NB4 (cell line): ENCODE measurements around the gene KLK11.

Experiments
- DNase-seq: peaks from one replicate; pipeline ENCODE4 v3.0.0; 2010; ENCODE audit warnings: low read depth
- H3K4me3 ChIP-seq: one replicate; pipeline ENCODE4 v1.5.1; 2011; ENCODE audit warnings: mild to moderate bottlenecking, low read depth, low read length, moderate library complexity
- CTCF ChIP-seq: IDR thresholded peaks from one replicate; pipeline ENCODE4 v1.5.1; 2012; ENCODE audit warnings: low read depth, low read length
- MAX ChIP-seq: IDR thresholded peaks from 2 replicates; pipeline ENCODE4 v1.6.1; 2011; ENCODE audit warnings: low read depth, low read length
- MYC ChIP-seq: IDR thresholded peaks from 2 replicates; pipeline ENCODE4 v1.6.1; 2011; ENCODE audit warnings: low read depth, low read length
- POLR2A ChIP-seq: IDR thresholded peaks from 2 replicates; pipeline ENCODE4 v1.6.1; 2011; ENCODE audit warnings: mild to moderate bottlenecking; ENCODE audit not compliant: insufficient read length; ENCODE audit errors: extremely low read depth

KLK11 gene

DNA sequence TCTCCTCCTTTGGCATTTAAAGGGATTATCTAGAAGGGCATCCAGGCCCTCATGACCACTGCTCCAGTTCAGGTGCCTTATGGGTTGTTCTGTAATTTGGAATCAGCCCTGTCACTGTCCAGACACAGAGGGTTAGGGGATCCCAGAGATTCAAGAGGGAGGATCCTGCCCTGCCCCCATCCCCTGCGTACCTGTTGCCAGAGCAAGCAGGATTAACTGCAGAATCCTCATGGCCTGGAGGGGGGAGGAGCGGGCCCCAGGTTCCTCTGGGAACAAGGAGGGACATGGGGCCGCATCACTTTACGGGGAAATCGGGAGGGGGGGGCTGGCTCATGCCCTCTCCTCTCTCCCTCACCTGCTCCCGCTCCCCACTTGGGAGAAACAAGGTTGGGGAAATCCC lies 1.0 kb downstream of the KLK11 start:
- DNase-seq, result no peak
- H3K4me3 ChIP-seq, result no peak overlapping the region
- TF ChIP-seq POLR2A (no peak), CTCF (no peak), MYC (no peak), MAX (no peak)

DNA sequence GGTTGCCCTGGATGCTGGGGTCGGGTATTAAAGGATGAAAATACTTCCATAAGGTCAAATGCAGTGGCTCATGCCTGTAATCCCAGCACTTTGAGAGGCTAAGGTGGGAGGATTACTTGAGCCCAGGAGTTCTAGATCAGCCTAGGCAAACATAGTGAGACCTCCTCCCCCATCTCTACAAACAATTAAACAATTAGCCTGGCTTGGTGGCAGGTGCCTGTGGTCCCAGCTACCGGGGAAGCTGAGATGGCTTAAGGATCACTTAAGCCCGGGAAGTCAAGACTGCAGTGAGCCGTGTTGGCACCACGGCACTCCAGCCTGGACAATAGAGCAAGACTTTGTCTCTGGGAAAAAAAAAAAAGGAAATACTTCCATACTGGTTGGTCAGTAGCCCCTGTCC lies 1.5 kb downstream of the KLK11 start:
- no peak for DNase-seq
- no peak overlapping the region for H3K4me3 ChIP-seq
- no peak for TF ChIP-seq POLR2A
- no peak for TF ChIP-seq MAX
- no peak for TF ChIP-seq CTCF
- no peak for TF ChIP-seq MYC

DNA sequence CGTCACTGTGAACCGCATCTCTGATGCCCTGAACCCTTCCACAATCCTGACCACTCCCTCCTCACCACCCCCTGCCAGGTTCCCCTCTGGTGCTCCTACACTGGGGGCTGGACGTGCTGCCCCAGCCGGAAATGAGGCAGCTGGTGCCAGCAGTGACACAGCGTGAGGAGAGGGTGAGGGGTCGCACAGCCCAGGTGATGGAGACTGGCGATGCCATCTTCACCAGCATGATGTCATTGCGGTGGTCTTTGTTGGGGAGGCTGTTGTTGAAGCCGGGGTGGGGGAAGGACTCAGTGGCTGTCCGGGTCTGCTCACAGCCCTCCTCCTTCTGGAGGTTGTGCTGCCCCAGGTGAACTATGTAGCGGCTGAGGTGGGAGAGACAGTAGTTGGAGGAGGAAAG lies 2.5 kb downstream of the KLK11 start:
- no peak for DNase-seq
- TF ChIP-seq MYC (no peak), MAX (no peak), CTCF (no peak), POLR2A (no peak)
- H3K4me3 ChIP-seq, result no peak overlapping the region

DNA sequence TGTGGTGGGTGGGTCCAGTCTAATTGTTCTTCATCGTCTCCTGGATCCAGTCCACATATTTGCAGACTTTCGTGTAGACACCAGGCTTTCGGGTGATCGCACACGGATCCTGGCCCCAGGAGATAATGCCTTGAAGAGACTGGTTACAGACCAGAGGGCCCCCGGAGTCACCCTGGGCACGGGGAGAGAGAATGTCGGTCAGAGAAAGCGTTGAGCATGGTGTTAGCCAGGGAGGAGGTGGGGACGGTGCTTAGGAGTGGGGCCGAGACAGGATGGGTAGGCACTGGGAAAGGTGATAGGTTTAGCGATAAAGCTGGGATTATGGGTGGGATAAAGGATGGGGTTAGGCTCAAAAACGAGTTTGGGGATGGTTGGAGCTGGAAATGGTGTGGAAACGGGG lies 3.9 kb downstream of the KLK11 start:
- TF ChIP-seq POLR2A (no peak), MAX (no peak)
- no peak for DNase-seq
- H3K4me3 ChIP-seq, result no peak overlapping the region

DNA sequence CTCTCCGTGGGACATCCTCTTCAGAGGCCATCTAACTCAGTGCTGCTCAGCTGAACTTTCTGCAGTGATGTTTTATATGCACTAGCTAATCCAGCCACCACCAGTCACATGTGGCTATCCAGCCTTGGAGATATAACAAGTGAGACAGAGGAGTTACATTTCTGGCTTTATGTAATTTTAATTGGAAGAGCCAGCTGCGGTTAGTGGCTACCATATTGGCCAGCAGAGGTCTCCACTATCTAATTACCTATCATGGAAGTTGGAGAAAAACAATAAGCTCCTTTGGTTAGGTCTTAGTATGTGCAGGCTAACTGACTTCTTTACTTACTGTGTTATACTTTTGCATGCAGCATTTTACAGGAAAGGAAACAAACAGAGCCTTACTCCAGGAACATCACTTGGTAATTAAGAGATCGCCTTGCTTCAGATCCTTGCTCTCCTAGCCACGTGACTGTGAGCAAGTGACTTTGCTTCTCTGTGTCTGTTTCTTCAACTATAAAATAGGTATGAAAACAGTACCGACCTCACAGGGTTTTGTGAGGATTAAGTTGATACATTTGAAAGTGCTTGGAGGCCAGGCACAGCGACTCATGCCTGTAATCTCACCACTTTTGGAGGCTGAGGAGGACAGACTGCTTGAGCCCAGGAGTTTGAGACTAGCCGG lies 5.3 kb downstream of the KLK11 start:
- peak; percentile 71 for DNase-seq
- TF ChIP-seq POLR2A, result no peak
- peak; percentile 55 for TF ChIP-seq CTCF
- TF ChIP-seq MYC, result no peak
- no peak for TF ChIP-seq MAX
- H3K4me3 ChIP-seq, result no peak overlapping the region

DNA sequence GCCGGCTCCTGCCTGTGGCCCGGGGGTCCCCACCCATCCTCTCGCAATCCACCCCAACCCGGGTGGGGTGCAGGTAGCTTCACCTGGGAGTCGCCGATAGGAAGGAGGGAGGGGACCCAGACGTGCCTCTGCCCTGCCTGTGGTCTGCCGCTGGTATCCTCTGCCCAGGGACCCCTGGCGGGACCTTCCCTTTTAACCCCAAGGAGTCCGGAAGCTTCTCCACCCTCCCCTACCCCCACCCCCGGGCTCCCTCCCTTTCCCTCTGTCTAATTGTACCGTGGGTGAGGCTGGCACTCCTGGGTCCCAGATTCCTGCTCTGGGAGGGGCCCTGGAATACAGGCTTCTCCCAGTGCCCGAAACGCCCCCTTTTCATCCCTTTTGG lies 6.9 kb downstream of the KLK11 start, which contains the start of gene KLK10:
Gene KLK10, minus strand, starts transcription at position 166 of the 382 bp plus-strand sequence. CDS start 579 bp downstream, outside the sequence.
- no peak for TF ChIP-seq POLR2A
- no peak for TF ChIP-seq CTCF
- no peak for DNase-seq
- no peak within 1 kb of the TSS for H3K4me3 ChIP-seq
